H1 (cell line): ENCODE results near the gene ATP5F1C. TPM values are rescaled to one million over a fixed set of nuclear protein-coding genes. Genes with fewer than 3 reads are reported as not detected.
A peak's percentile ranks its signal among the peaks of the same experiment; 100 is the strongest.

ENCODE experiments used
- CTCF ChIA-PET: fragments of 300-600 bp; sonication (Branson Sonifier 250); formaldehyde crosslinking; loops from one replicate; lab custom pipeline; 2021; ENCODE audit not compliant: partially characterized antibody; lab: Charles Lee
- POLR2A ChIA-PET: fragments of 300-600 bp; sonication (Branson Sonifier 250); formaldehyde crosslinking; loops from one replicate; lab custom pipeline; 2021; ENCODE audit warnings: inconsistent platforms; ENCODE audit not compliant: partially characterized antibody; lab: Charles Lee
- DNase-seq, 2 experiments: peaks; one replicate each; pipeline versions ENCODE4 v3.0.0 to v3.0.0-alpha.2; 2010 to 2022; ENCODE audit warnings: low spot score in 2 of 2, low read depth in 1 of 2, mixed read lengths in 1 of 2
- FAIRE-seq: peaks from 2 replicates; lab custom pipeline; 2011; peaks lifted over from hg19 to GRCh38; lab: Jason Lieb, UNC
- H2AFZ ChIP-seq: 2 replicates; pipeline ENCODE4 v1.8.1; 2012; ENCODE audit warnings: low read length, inconsistent platforms
- H2AK5ac ChIP-seq: 2 replicates; pipeline ENCODE4 v1.6.1; 2013; ENCODE audit warnings: low read depth, low read length
- H2BK120ac ChIP-seq: replicated peaks from 2 replicates; pipeline ENCODE3; 2013; ENCODE audit warnings: low read depth, low read length, inconsistent platforms
- H2BK12ac ChIP-seq: 2 replicates; pipeline ENCODE4 v1.6.1; 2013; ENCODE audit warnings: low read depth, low read length
- H2BK15ac ChIP-seq: 2 replicates; pipeline ENCODE4 v1.6.1; 2013; ENCODE audit warnings: low read length
- H2BK20ac ChIP-seq: 2 replicates; pipeline ENCODE4 v1.6.1; 2013; ENCODE audit warnings: low read length
- H2BK5ac ChIP-seq: 2 replicates; pipeline ENCODE4 v1.6.1; 2013; ENCODE audit warnings: low read depth, low read length
- H3K14ac ChIP-seq: 2 replicates; pipeline ENCODE4 v1.6.1; 2013; ENCODE audit warnings: inconsistent platforms; ENCODE audit not compliant: insufficient read length
- H3K18ac ChIP-seq: 2 replicates; pipeline ENCODE4 v1.6.1; 2013; ENCODE audit warnings: low read length; ENCODE audit errors: extremely low read depth
- H3K23ac ChIP-seq: 2 replicates; pipeline ENCODE4 v1.6.1; 2013; ENCODE audit warnings: inconsistent platforms; ENCODE audit not compliant: insufficient read length
- H3K23me2 ChIP-seq: 2 replicates; pipeline ENCODE4 v1.6.1; 2013; ENCODE audit warnings: low read depth, low read length
- H3K27ac ChIP-seq: 2 replicates; pipeline ENCODE4 v1.6.1; 2011; ENCODE audit warnings: low read depth, low read length, inconsistent platforms
- H3K27me3 ChIP-seq, 4 experiments: replicated peaks in 1 of 4; 1 replicate in 1 of 4; 2 replicates in 3 of 4; pipeline versions ENCODE4 v1.6.1 to v1.8.1; 2011 to 2013; ENCODE audit warnings: low read length in 3 of 4, mild to moderate bottlenecking in 3 of 4, inconsistent platforms in 2 of 4, mixed read lengths in 2 of 4, moderate library complexity in 1 of 4; ENCODE audit not compliant: control insufficient read depth in 3 of 4, insufficient read depth in 3 of 4; ENCODE audit errors: extremely low read depth in 1 of 4
- H3K36me3 ChIP-seq, 4 experiments: 2 replicates each; pipeline versions ENCODE4 v1.6.1 to v1.8.1; 2011 to 2013; ENCODE audit warnings: mild to moderate bottlenecking in 4 of 4, low read length in 3 of 4, moderate library complexity in 2 of 4, control low read depth in 1 of 4, inconsistent platforms in 1 of 4; ENCODE audit not compliant: insufficient read depth in 4 of 4, control insufficient read depth in 2 of 4
- H3K4ac ChIP-seq: replicated peaks from 2 replicates; pipeline ENCODE3; 2013; ENCODE audit warnings: low read length, low read depth, mixed read lengths, inconsistent platforms; ENCODE audit not compliant: insufficient read length
- H3K4me1 ChIP-seq, 4 experiments: replicated peaks in 1 of 4; 1 replicate in 1 of 4; 2 replicates in 3 of 4; pipeline versions ENCODE4 v1.6.1 to v1.8.1; 2011 to 2013; ENCODE audit warnings: low read length in 3 of 4, inconsistent platforms in 2 of 4, mixed read lengths in 1 of 4; ENCODE audit not compliant: insufficient read depth in 4 of 4, control insufficient read depth in 3 of 4
- H3K4me2 ChIP-seq, 2 experiments: 2 replicates each; pipeline versions ENCODE4 v1.6.1 to v1.8.1; 2011 to 2013; ENCODE audit warnings: low read depth in 2 of 2, low read length in 2 of 2, control low read depth in 1 of 2, inconsistent platforms in 1 of 2, mild to moderate bottlenecking in 1 of 2; ENCODE audit not compliant: insufficient read depth in 1 of 2
- H3K4me3 ChIP-seq, 4 experiments: fragments of 200-600, 300-600 bp in 1 of 4; sonication (generic), shearing (Covaris generic), sonication (Bioruptor Twin) in 1 of 4; 2 replicates each; pipeline versions ENCODE4 v1.5.1 to v1.8.1; 2011 to 2016; ENCODE audit warnings: low read length in 4 of 4, low read depth in 3 of 4, control low read depth in 2 of 4, inconsistent platforms in 2 of 4, mild to moderate bottlenecking in 2 of 4, mixed read lengths in 1 of 4, moderate library complexity in 1 of 4; ENCODE audit not compliant: insufficient read depth in 2 of 4; ENCODE audit errors: extremely low read depth in 1 of 4
- H3K56ac ChIP-seq: replicated peaks from 2 replicates; pipeline ENCODE3; 2013; ENCODE audit warnings: low read depth, mild to moderate bottlenecking, mixed read lengths, low read length, inconsistent platforms; ENCODE audit not compliant: insufficient read length
- H3K79me1 ChIP-seq: 2 replicates; pipeline ENCODE4 v1.6.1; 2013; ENCODE audit warnings: low read depth, low read length, control low read depth
- H3K79me2 ChIP-seq, 2 experiments: 2 replicates each; pipeline versions ENCODE4 v1.6.1 to v1.8.1; 2012 to 2013; ENCODE audit warnings: low read length in 2 of 2, mild to moderate bottlenecking in 2 of 2, inconsistent platforms in 1 of 2; ENCODE audit not compliant: insufficient read depth in 2 of 2, control insufficient read depth in 1 of 2
- H3K9ac ChIP-seq, 4 experiments: replicated peaks in 1 of 4; 1 replicate in 1 of 4; 2 replicates in 3 of 4; pipeline versions ENCODE4 v1.6.1 to v1.8.1; 2011 to 2013; ENCODE audit warnings: low read depth in 3 of 4, low read length in 3 of 4, control low read depth in 2 of 4, mild to moderate bottlenecking in 2 of 4, moderate library complexity in 2 of 4, inconsistent platforms in 1 of 4; ENCODE audit errors: extremely low read depth in 1 of 4
- H3K9me3 ChIP-seq, 2 experiments: 2 replicates each; pipeline versions ENCODE4 v1.6.1 to v1.8.1; 2012 to 2013; ENCODE audit warnings: mild to moderate bottlenecking in 2 of 2, moderate library complexity in 2 of 2, control low read depth in 1 of 2, inconsistent platforms in 1 of 2, low read depth in 1 of 2, low read length in 1 of 2, mixed read lengths in 1 of 2; ENCODE audit not compliant: insufficient read depth in 2 of 2
- H4K20me1 ChIP-seq, 2 experiments: replicated peaks in 1 of 2; 2 replicates each; pipeline versions ENCODE3 to v1.8.1; 2011 to 2013; ENCODE audit warnings: inconsistent platforms in 2 of 2, low read length in 2 of 2, mild to moderate bottlenecking in 1 of 2; ENCODE audit not compliant: insufficient read depth in 2 of 2, control insufficient read depth in 1 of 2
- H4K5ac ChIP-seq: 2 replicates; pipeline ENCODE4 v1.6.1; 2013; ENCODE audit warnings: low read length, low read depth, mixed read lengths, inconsistent platforms; ENCODE audit not compliant: insufficient read length
- H4K8ac ChIP-seq: 2 replicates; pipeline ENCODE4 v1.8.0; 2013; ENCODE audit warnings: mild to moderate bottlenecking, moderate library complexity, low read length, inconsistent platforms; ENCODE audit not compliant: insufficient read depth; ENCODE audit errors: extremely low read depth
- H4K91ac ChIP-seq: replicated peaks from 2 replicates; pipeline ENCODE3; 2013; ENCODE audit warnings: low read length, mixed read lengths, inconsistent platforms; ENCODE audit not compliant: insufficient read length
- ATF2 ChIP-seq: IDR thresholded peaks from 2 replicates; pipeline ENCODE4 v1.6.1; 2012; ENCODE audit warnings: low read length, inconsistent platforms
- BCL11A ChIP-seq, 2 experiments: IDR thresholded peaks; one replicate each; pipeline ENCODE4 v1.6.1; 2011; ENCODE audit warnings: low read depth in 2 of 2, low read length in 2 of 2, mild to moderate bottlenecking in 2 of 2
- JUN ChIP-seq: IDR thresholded peaks from 2 replicates; pipeline ENCODE4 v1.6.1; 2011; ENCODE audit warnings: low read depth, mild to moderate bottlenecking, improper control_type of control experiment, low read length
- MAX ChIP-seq: IDR thresholded peaks from 2 replicates; pipeline ENCODE4 v1.6.1; 2012; ENCODE audit warnings: inconsistent platforms
- RAD21 ChIP-seq, 2 experiments: IDR thresholded peaks in 1 of 2; conservative IDR thresholded peaks in 1 of 2; 2 replicates each; pipeline ENCODE4 v1.6.1; 2011; ENCODE audit warnings: low read depth in 2 of 2, low read length in 2 of 2, improper control_type of control experiment in 1 of 2, inconsistent platforms in 1 of 2, mild to moderate bottlenecking in 1 of 2, moderate library complexity in 1 of 2
- RXRA ChIP-seq: IDR thresholded peaks from 2 replicates; pipeline ENCODE4 v1.6.1; 2011; ENCODE audit warnings: low read depth, mild to moderate bottlenecking, low read length, moderate library complexity; ENCODE audit not compliant: insufficient read depth
- SAP30 ChIP-seq: fragments of 300-600 bp; sonication (generic); IDR thresholded peaks from 2 replicates; pipeline ENCODE4 v1.7.1; 2012; ENCODE audit warnings: low read length, moderate library complexity, mild to moderate bottlenecking, inconsistent platforms; ENCODE audit not compliant: insufficient read depth, insufficient replicate concordance
- SUZ12 ChIP-seq: fragments of 200-600 bp; sonication (generic); IDR thresholded peaks from 2 replicates; pipeline ENCODE4 v1.6.1; 2012; ENCODE audit warnings: mild to moderate bottlenecking, inconsistent platforms, low read length, moderate library complexity, mixed read lengths
- ZNF274 ChIP-seq: IDR thresholded peaks from 2 replicates; pipeline ENCODE4 v1.7.0; 2012; ENCODE audit warnings: low read length, borderline replicate concordance; ENCODE audit errors: extremely low read depth
- WGBS, 2 experiments: shearing (Covaris generic) in 1 of 2; methylation state at CpG; one replicate each; pipeline versions ENCODE4 v1.1.6 to v1.1.7; 2013 to 2015; ENCODE audit warnings: low lambda C conversion rate in 2 of 2, mixed read lengths in 2 of 2, inconsistent platforms in 1 of 2, low coverage in 1 of 2, missing lambda C conversion rate in 1 of 2; ENCODE audit not compliant: insufficient replicate concordance in 2 of 2, insufficient coverage in 1 of 2, insufficient read length in 1 of 2; ENCODE audit errors: extremely low coverage in 1 of 2, missing lambda C conversion rate in 1 of 2; 5-methylcytosine and 5-hydroxymethylcytosine counted together
- polyA plus RNA-seq, 7 experiments: library from polyadenylated mRNA; depleted of rRNA in 3 of 7; stranded (reverse) in 5 of 7; unstranded in 2 of 7; fragments of >200 nt in 5 of 7; fragments of 200-250 nt in 2 of 7; gene quantifications; 1 replicate in 5 of 7; 2 replicates in 1 of 7; 4 replicates in 1 of 7; pipeline versions ENCODE4 v1.2.1 to v1.2.3, GENCODE V29; 2011 to 2013; ENCODE audit warnings: missing spikeins in 2 of 7, mixed read lengths in 2 of 7
- total RNA-seq: library from RNA; stranded (reverse); fragmentation: NEBNext Ultra II Directional; extraction: Animal tissue kit (Norgen Biotek cat#: 25700); gene quantifications from 2 replicates; pipeline ENCODE4 v1.2.1, GENCODE V29; 2021

The ATP5F1C gene
- total and polyA plus RNA-seq, 2 of the 8 experiments (the other 6 are each of a cell fraction or from before 2014, with no cell fraction given): 221 to 265 TPM

- Histone ChIP-seq H3K56ac (no peak overlapping the region), H4K5ac (no peak overlapping the region), H3K36me3 (no peaks in the 10 kb centered on the region), H2BK120ac (no peak overlapping the region), H4K20me1 (no peaks in the 10 kb centered on the region), H2BK20ac (no peak overlapping the region), H3K27me3 (no peaks in the 10 kb centered on the region), H3K79me2 (no peaks in the 10 kb centered on the region), H2BK5ac (no peak overlapping the region), H4K91ac (no peak overlapping the region), H3K9me3 (no peaks in the 10 kb centered on the region), H3K4me1 (no peaks in the 10 kb centered on the region), H2BK15ac (no peak overlapping the region), H3K4me3 (no peak overlapping the region), H2BK12ac (no peak overlapping the region), H3K18ac (no peak overlapping the region), H3K14ac (no peak overlapping the region), H3K23ac (peak overlapping the region; percentile 17), H4K8ac (no peak overlapping the region), H3K9ac (no peak overlapping the region), H3K27ac (no peak overlapping the region), H3K4me2 (no peak overlapping the region), H3K79me1 (no peaks in the 10 kb centered on the region), H2AFZ (no peak overlapping the region), H2AK5ac (no peak overlapping the region), H3K23me2 (no peaks in the 10 kb centered on the region), H3K4ac (no peak overlapping the region)
- DNase-seq: no peak
- ChIA-PET POLR2A (no interaction called here), CTCF (interaction anchor here (0.6 to 1.9 kb wide), 2 partner anchors 9 kb away, joined by 3 to 6 read pairs; no protein-coding TSS in a partner anchor)
- no peak for FAIRE-seq
- TF ChIP-seq MAX: no peak
- no peak for TF ChIP-seq ZNF274
- no peak for TF ChIP-seq RXRA
- no peak for TF ChIP-seq JUN
- TF ChIP-seq BCL11A (IDR thresholded peaks at IDR 0.05; ENCODE audit: low read depth in 2 of 2, low read length in 2 of 2): no peak
- no peak for TF ChIP-seq SUZ12
- TF ChIP-seq SAP30: no peak
- TF ChIP-seq RAD21 (IDR thresholded peaks at IDR 0.05 in 1 of 2, conservative IDR thresholded peaks at IDR 0.05 in 1 of 2; ENCODE audit: low read depth in 2 of 2, low read length in 2 of 2): no peak
- TF ChIP-seq ATF2: no peak
- 87% methylated on average over 8 of the region's 8 CpGs; no CpG with 5 or more reads in 1 of the 2 experiments for WGBS, 2 experiments
These were observed 43.7 kb upstream of the ATP5F1C start for GRCh38 chr10:7744307-7744706.
